Right forelimb (tissue), 1 donor: ENCODE data around the gene CENPB.

Experiments used
- DNase-seq: peaks from one replicate; pipeline ENCODE4 v3.0.0-alpha.2; 2018

CENPB gene

GRCh38 chr20:3786126-3786484 lies 435 bp downstream of the CENPB start:
- DNase-seq: peak; percentile 75

- DNase-seq: no peak
Observed at GRCh38 chr20:3785240-3786125, 1.1 kb downstream of the CENPB start.

- no peak for DNase-seq
Observed at GRCh38 chr20:3784863-3785239, 1.7 kb downstream of the CENPB start.

- DNase-seq: no peak
Observed at GRCh38 chr20:3784216-3784853, 2.2 kb downstream of the CENPB start.

- DNase-seq: no peak
Observed at GRCh38 chr20:3783511-3784195, 2.9 kb downstream of the CENPB start.

GRCh38 chr20:3783068-3783489 lies 3.5 kb downstream of the CENPB start:
- no peak for DNase-seq

GRCh38 chr20:3782597-3782996 lies 3.9 kb downstream of the CENPB start:
- DNase-seq: no peak

GRCh38 chr20:3781153-3781910 lies 5.2 kb downstream of the CENPB start, which contains the start of gene SPEF1:
TSS of gene SPEF1 (minus strand) at chr20:3781448. CDS start at chr20:3781287, 161 bp downstream.
- DNase-seq: peak; percentile 85

- DNase-seq: no peak
Observed at GRCh38 chr20:3778976-3779375, 7.6 kb downstream of the CENPB start.

GRCh38 chr20:3777716-3778629 lies 8.6 kb downstream of the CENPB start:
- DNase-seq: no peak

GRCh38 chr20:3777381-3777715 lies 9.2 kb downstream of the CENPB start:
- DNase-seq: no peak

- no peak for DNase-seq
Observed at GRCh38 chr20:3775457-3776108, 11.0 kb downstream of the CENPB start.

GRCh38 chr20:3771552-3772058 lies 14.9 kb downstream of the CENPB start:
- no peak for DNase-seq

GRCh38 chr20:3768342-3769130 lies 18.0 kb downstream of the CENPB start:
- DNase-seq: peak; percentile 82

GRCh38 chr20:3767427-3768341 lies 18.9 kb downstream of the CENPB start, which contains the start of gene ADISSP:
TSS of gene ADISSP (minus strand) at chr20:3767753. CDS start at chr20:3760100, 7,653 bp downstream.
- DNase-seq: peak; percentile 99

GRCh38 chr20:3767110-3767426 lies 19.5 kb downstream of the CENPB start:
- no peak for DNase-seq

- no peak for DNase-seq
Observed at GRCh38 chr20:3766422-3767109, 20.0 kb downstream of the CENPB start.

GRCh38 chr20:3765171-3765882 lies 21.2 kb downstream of the CENPB start:
- DNase-seq: no peak
